Mucosa of rectum (tissue), 2 donors: Measurements from ENCODE around the gene GLE1.
A peak's percentile ranks its signal among the peaks of the same experiment; 100 is the strongest.
"Not testable (repeated sequence)": the region's sequence is repeated elsewhere in the genome, so short reads cannot be mapped to it uniquely, and the experiment has no call there.

Experiments used
- H3K27ac ChIP-seq, 2 donors: one replicate each; pipeline ENCODE4 v1.7.0; 2013; ENCODE audit warnings: inconsistent platforms in 2 of 2, low read depth in 2 of 2, low read length in 2 of 2
- H3K27me3 ChIP-seq, 2 donors: one replicate each; pipeline ENCODE4 v1.7.0; 2013; ENCODE audit warnings: low read length in 2 of 2; ENCODE audit not compliant: control insufficient read depth in 2 of 2, insufficient read depth in 2 of 2
- H3K36me3 ChIP-seq, 2 donors: one replicate each; pipeline ENCODE4 v1.7.0; 2013; ENCODE audit warnings: low read length in 2 of 2; ENCODE audit not compliant: control insufficient read depth in 2 of 2, insufficient read depth in 2 of 2
- H3K4me1 ChIP-seq, 2 donors: one replicate each; pipeline ENCODE4 v1.7.0; 2013; ENCODE audit warnings: low read length in 2 of 2, mild to moderate bottlenecking in 1 of 2; ENCODE audit not compliant: control insufficient read depth in 2 of 2, insufficient read depth in 2 of 2
- H3K4me3 ChIP-seq, 2 donors: one replicate each; pipeline ENCODE4 v1.7.0; 2013; ENCODE audit warnings: low read length in 2 of 2
- H3K9ac ChIP-seq, 2 donors: one replicate each; pipeline ENCODE4 v1.7.0; 2013; ENCODE audit warnings: low read length in 2 of 2, low read depth in 1 of 2, mild to moderate bottlenecking in 1 of 2
- H3K9me3 ChIP-seq, 2 donors: one replicate each; pipeline ENCODE4 v1.7.0; 2013; ENCODE audit warnings: low read length in 2 of 2; ENCODE audit not compliant: control insufficient read depth in 2 of 2
- donor health status: healthy.
- donor health status: Normal muscosa, but diverticular disease.

Gene GLE1

DNA sequence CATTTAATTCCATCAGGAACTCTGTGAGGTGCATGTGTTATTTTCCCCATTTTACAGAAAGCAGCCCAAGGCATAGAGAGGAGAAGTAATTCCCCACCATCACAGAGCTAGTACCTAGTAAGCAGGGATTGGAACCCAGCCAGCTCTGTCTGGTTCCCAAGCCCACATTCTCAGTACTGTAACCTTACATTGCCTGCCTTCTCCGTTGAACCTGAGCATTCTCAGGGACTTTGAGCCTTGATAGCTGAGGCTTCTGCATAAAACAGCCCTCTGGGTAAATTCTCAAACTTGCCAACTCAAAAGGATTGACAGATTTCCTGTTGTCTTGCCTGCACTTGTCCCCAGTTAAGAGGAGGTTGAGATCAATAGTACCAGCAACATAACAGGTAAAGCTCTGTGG, 9.2 kb upstream of the GLE1 start:
- Histone ChIP-seq H3K9ac (no peak overlapping the region), H3K4me3 (no peak overlapping the region), H3K36me3 (peaks cover 19 to 53% of the 10 kb centered on the region in 2 donors), H3K27ac (no peak overlapping the region), H3K4me1 (peaks cover 4 to 5% of the 10 kb centered on the region in 2 donors), H3K9me3 (no peaks in the 10 kb centered on the region), H3K27me3 (no peaks in the 10 kb centered on the region)

DNA sequence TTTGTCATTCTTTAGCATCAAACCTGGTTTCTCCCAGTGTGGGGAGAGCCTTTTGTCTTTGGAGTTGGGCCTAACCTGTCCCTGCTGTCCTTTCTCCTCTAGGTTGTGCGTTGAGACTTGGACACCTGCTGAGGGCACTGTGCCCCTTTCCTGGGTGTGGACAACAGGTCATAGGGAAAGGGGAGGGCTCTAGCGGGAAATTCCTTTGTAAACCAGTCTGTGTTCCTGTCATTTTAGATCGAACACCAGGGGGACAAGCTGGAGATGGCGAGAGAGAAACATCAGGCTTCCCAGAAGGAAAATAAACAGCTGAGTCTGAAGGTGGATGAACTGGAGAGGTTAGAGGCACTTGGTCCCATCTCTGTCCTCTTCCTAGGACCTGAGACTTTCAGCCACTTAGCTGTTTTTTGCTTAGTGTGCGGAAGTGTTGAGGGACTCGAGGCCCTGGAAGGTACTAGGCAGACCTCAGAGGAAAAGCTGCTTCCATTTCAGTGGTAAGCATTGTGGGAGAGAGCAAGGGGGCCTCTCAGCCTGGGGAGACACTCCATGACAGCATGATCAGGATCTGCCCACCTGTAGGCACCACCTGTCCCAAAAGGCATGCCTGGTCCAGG, 8.6 kb upstream of the GLE1 start:
- Histone ChIP-seq H3K4me3 (no peak overlapping the region), H3K9me3 (no peaks in the 10 kb centered on the region), H3K27me3 (no peaks in the 10 kb centered on the region), H3K36me3 (peaks cover 19 to 57% of the 10 kb centered on the region in 2 donors), H3K27ac (no peak overlapping the region), H3K9ac (no peak overlapping the region), H3K4me1 (peaks cover 4 to 5% of the 10 kb centered on the region in 2 donors)

- Histone ChIP-seq H3K9me3 (no peaks in the 10 kb centered on the region), H3K9ac (no peak overlapping the region), H3K36me3 (peaks cover 13 to 54% of the 10 kb centered on the region in 2 donors), H3K4me1 (peaks cover 4 to 5% of the 10 kb centered on the region in 2 donors), H3K27me3 (no peaks in the 10 kb centered on the region), H3K4me3 (no peak overlapping the region), H3K27ac (no peak overlapping the region)
These were observed 6.5 kb upstream of the GLE1 start for GRCh38 chr9:128497824-128498610.

DNA sequence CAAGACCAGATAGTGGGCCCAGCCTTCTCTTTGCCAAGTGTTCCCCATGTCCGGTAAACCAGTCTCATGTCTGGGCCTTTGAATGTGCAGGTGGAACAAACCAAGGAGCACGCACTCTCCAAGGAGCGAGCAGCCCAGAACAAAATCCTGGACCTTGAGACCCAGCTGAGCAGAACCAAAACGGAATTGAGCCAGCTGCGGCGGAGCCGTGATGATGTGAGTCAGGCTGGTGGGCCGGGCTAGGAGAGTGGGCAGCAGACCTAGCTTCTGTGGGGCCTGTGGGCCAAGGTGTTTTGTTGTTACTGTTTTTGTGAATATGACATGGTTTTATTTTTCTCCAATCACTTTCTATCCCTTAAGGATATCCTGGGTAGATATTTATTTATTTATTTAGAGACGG, 5.6 kb upstream of the GLE1 start:
- H3K27ac ChIP-seq = no peak overlapping the region
- no peaks in the 10 kb centered on the region for H3K9me3 ChIP-seq
- no peaks in the 10 kb centered on the region for H3K27me3 ChIP-seq
- no peak overlapping the region for H3K9ac ChIP-seq
- H3K36me3 ChIP-seq = peaks cover 13 to 49% of the 10 kb centered on the region in 2 donors
- no peak overlapping the region for H3K4me3 ChIP-seq
- peaks cover 7 to 10% of the 10 kb centered on the region in 2 donors for H3K4me1 ChIP-seq

GRCh38 chr9:128499920-128500319, 4.6 kb upstream of the GLE1 start:
- H3K9me3 ChIP-seq = no peaks in the 10 kb centered on the region
- H3K36me3 ChIP-seq = peaks cover 9 to 47% of the 10 kb centered on the region in 2 donors
- no peak overlapping the region for H3K4me3 ChIP-seq
- H3K27me3 ChIP-seq = no peaks in the 10 kb centered on the region
- H3K9ac ChIP-seq = no peak overlapping the region
- H3K27ac ChIP-seq = no peak overlapping the region
- peaks cover 4 to 8% of the 10 kb centered on the region in 2 donors for H3K4me1 ChIP-seq

GRCh38 chr9:128503415-128503825, 1.1 kb upstream of the GLE1 start:
- peak overlapping the region; percentile 86 to 97 for H3K4me3 ChIP-seq
- peak overlapping the region in 1 of 2 donors; percentile 13 for H3K9ac ChIP-seq
- H3K9me3 ChIP-seq, H3K27ac ChIP-seq, H3K27me3 ChIP-seq: not testable (repeated sequence)
- H3K36me3 ChIP-seq = peaks cover 5 to 25% of the 10 kb centered on the region in 2 donors
- peaks cover 12 to 19% of the 10 kb centered on the region in 2 donors for H3K4me1 ChIP-seq

DNA sequence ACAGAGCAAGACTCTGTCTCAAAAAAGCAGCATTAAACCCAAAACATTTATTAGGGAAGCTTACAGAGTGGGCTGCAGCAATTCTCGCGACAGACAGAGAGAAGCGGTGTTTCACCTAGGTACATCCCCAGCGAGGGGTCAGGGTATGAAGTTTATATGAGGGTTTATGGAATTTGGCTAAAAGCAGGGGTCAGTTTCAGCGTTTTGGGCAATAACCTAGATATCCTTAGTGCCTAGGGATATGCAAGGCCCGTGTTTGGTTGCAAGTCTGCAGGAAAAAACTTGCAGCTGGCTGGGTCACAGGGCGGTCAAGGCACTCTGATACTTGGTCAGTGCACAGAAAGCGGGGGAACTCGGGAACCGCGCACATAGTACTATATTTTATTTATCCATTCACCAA, 649 bp upstream of the GLE1 start:
- H3K27me3 ChIP-seq = no peaks in the 10 kb centered on the region
- no peak overlapping the region for H3K27ac ChIP-seq
- H3K4me3 ChIP-seq = peak overlapping the region; percentile 86 to 97
- H3K9ac ChIP-seq = peak overlapping the region in 1 of 2 donors; percentile 13
- no peaks in the 10 kb centered on the region for H3K9me3 ChIP-seq
- peaks cover 5 to 23% of the 10 kb centered on the region in 2 donors for H3K36me3 ChIP-seq
- peaks cover 12 to 19% of the 10 kb centered on the region in 2 donors for H3K4me1 ChIP-seq

GRCh38 chr9:128505414-128505765, 871 bp downstream of the GLE1 start:
- Histone ChIP-seq H3K9me3 (no peaks in the 10 kb centered on the region), H3K9ac (peak overlapping the region; percentile 81 to 97), H3K36me3 (peaks cover 12 to 21% of the 10 kb centered on the region in 2 donors), H3K4me1 (peaks cover 12 to 19% of the 10 kb centered on the region in 2 donors), H3K4me3 (peak overlapping the region; percentile 86 to 97), H3K27ac (peak overlapping the region in 1 of 2 donors; percentile 90), H3K27me3 (no peaks in the 10 kb centered on the region)

GRCh38 chr9:128505906-128506305, 1.4 kb downstream of the GLE1 start:
- not testable (repeated sequence) for H3K27ac ChIP-seq, H3K9ac ChIP-seq, H3K4me3 ChIP-seq, H3K27me3 ChIP-seq, H3K9me3 ChIP-seq
- H3K4me1 ChIP-seq = peaks cover 12 to 19% of the 10 kb centered on the region in 2 donors
- H3K36me3 ChIP-seq = peaks cover 12 to 18% of the 10 kb centered on the region in 2 donors

- peaks cover 16 to 44% of the 10 kb centered on the region in 2 donors for H3K36me3 ChIP-seq
- H3K27ac ChIP-seq = no peak overlapping the region
- H3K4me1 ChIP-seq = no peaks in the 10 kb centered on the region
- H3K4me3 ChIP-seq = no peak overlapping the region
- no peak overlapping the region for H3K9ac ChIP-seq
- no peaks in the 10 kb centered on the region for H3K27me3 ChIP-seq
- H3K9me3 ChIP-seq = no peaks in the 10 kb centered on the region
These were observed 8.3 kb downstream of the GLE1 start for GRCh38 chr9:128512820-128513219.
